Keratinocyte (primary cell): Measurements from ENCODE around the gene SLC20A1. TPM values are rescaled to one million over a fixed set of nuclear protein-coding genes. Genes with fewer than 3 reads are reported as not detected.

Experiments used
- DNase-seq: peaks from one replicate; pipeline ENCODE4 v3.0.0-alpha.2; 2011; ENCODE audit warnings: low read depth, missing footprints, low spot score
- FAIRE-seq: peaks from 2 replicates; lab custom pipeline; 2011; peaks lifted over from hg19 to GRCh38; lab: Jason Lieb, UNC
- H2AFZ ChIP-seq: 2 replicates; pipeline ENCODE4 v1.6.0; 2012; ENCODE audit warnings: low read length, control low read depth, inconsistent platforms; ENCODE audit not compliant: control insufficient read depth
- H3K27ac ChIP-seq: 2 replicates; pipeline ENCODE4 v1.5.1; 2011; ENCODE audit warnings: low read length; ENCODE audit not compliant: control insufficient read depth, insufficient read depth
- H3K27me3 ChIP-seq: 3 replicates; pipeline ENCODE4 v1.6.0; 2011; ENCODE audit warnings: low read length; ENCODE audit not compliant: control insufficient read depth, insufficient read depth; ENCODE audit errors: extremely low read depth
- H3K36me3 ChIP-seq, 2 experiments: 2 replicates in 1 of 2; 3 replicates in 1 of 2; pipeline ENCODE4 v1.5.1; 2011; ENCODE audit warnings: low read length in 2 of 2, mild to moderate bottlenecking in 1 of 2; ENCODE audit not compliant: control insufficient read depth in 2 of 2, insufficient read depth in 2 of 2; ENCODE audit errors: extremely low read depth in 1 of 2
- H3K4me1 ChIP-seq: 3 replicates; pipeline ENCODE4 v1.5.1; 2011; ENCODE audit warnings: low read length; ENCODE audit not compliant: control insufficient read depth, insufficient read depth; ENCODE audit errors: extremely low read depth
- H3K4me2 ChIP-seq: 3 replicates; pipeline ENCODE4 v1.6.0; 2011; ENCODE audit warnings: low read depth, low read length; ENCODE audit not compliant: control insufficient read depth, insufficient read depth; ENCODE audit errors: extremely low read depth
- H3K4me3 ChIP-seq, 3 experiments: fragments of 200-600 bp in 1 of 3; sonication (generic) in 1 of 3; 2 replicates in 2 of 3; 3 replicates in 1 of 3; pipeline ENCODE4 v1.5.1; 2011 to 2016; ENCODE audit warnings: low read length in 3 of 3, mild to moderate bottlenecking in 3 of 3, control low read depth in 2 of 3, inconsistent platforms in 1 of 3, low read depth in 1 of 3, mixed read lengths in 1 of 3, mixed run types in 1 of 3, moderate library complexity in 1 of 3; ENCODE audit not compliant: control insufficient read depth in 2 of 3, insufficient read depth in 2 of 3; ENCODE audit errors: extremely low read depth in 1 of 3
- H3K79me2 ChIP-seq: 2 replicates; pipeline ENCODE4 v1.6.0; 2012; ENCODE audit warnings: low read length; ENCODE audit not compliant: control insufficient read depth, insufficient read depth
- H3K9ac ChIP-seq: 3 replicates; pipeline ENCODE4 v1.6.0; 2011; ENCODE audit warnings: low read length; ENCODE audit not compliant: control insufficient read depth, insufficient read depth; ENCODE audit errors: extremely low read depth
- H3K9me1 ChIP-seq: 3 replicates; pipeline ENCODE4 v1.6.0; 2011; ENCODE audit warnings: low read length; ENCODE audit not compliant: control insufficient read depth, insufficient read depth; ENCODE audit errors: extremely low read depth
- H3K9me3 ChIP-seq: 2 replicates; pipeline ENCODE4 v1.5.1; 2012; ENCODE audit warnings: low read depth, low read length; ENCODE audit not compliant: control insufficient read depth
- H4K20me1 ChIP-seq: 3 replicates; pipeline ENCODE4 v1.6.0; 2011; ENCODE audit warnings: low read length; ENCODE audit not compliant: control insufficient read depth, insufficient read depth; ENCODE audit errors: extremely low read depth
- CTCF ChIP-seq, 3 experiments: IDR thresholded peaks in 1 of 3; conservative IDR thresholded peaks in 1 of 3; optimal IDR thresholded peaks in 1 of 3; 2 replicates in 2 of 3; 3 replicates in 1 of 3; pipeline versions ENCODE3 to v1.5.1; 2011; ENCODE audit warnings: low read length in 3 of 3, mild to moderate bottlenecking in 3 of 3, moderate library complexity in 2 of 3, control low read depth in 1 of 3, inconsistent platforms in 1 of 3; ENCODE audit not compliant: insufficient read depth in 2 of 3; ENCODE audit errors: extremely low read depth in 1 of 3
- EZH2 ChIP-seq: IDR thresholded peaks from one replicate; pipeline ENCODE4 v1.6.1; 2012; ENCODE audit warnings: inconsistent platforms, mild to moderate bottlenecking, low read length, moderate library complexity
- dilution Hi-C: fragments of 300-500 bp; cut with MboI; formaldehyde crosslinking; loops from one replicate; pipeline ENCODE4 v1.7.0; 2020; ENCODE audit warnings: low sequenced_read_pairs; ENCODE audit not compliant: extremely low pct_ligation_motif_present
- polyA plus RNA-seq, 5 experiments: library from polyadenylated mRNA; depleted of rRNA in 3 of 5; stranded (reverse) in 3 of 5; stranded (forward) in 1 of 5; unstranded in 1 of 5; fragments of >200 nt; gene quantifications; 1 replicate in 1 of 5; 2 replicates in 3 of 5; 3 replicates in 1 of 5; pipeline versions ENCODE4 v1.2.1 to v1.2.3, GENCODE V29; 2011 to 2012; ENCODE audit warnings: missing spikeins in 2 of 5, low read depth in 1 of 5, low replicate concordance in 1 of 5

SLC20A1 gene
- polyA plus RNA-seq, 1 donor (not counting 4 experiments of a cell fraction or from before 2014, with no cell fraction given), result 265 TPM

- Histone ChIP-seq H2AFZ (no peak overlapping the region), H3K9me3 (no peaks in the 10 kb centered on the region), H3K27me3 (no peaks in the 10 kb centered on the region), H3K9ac (no peak overlapping the region), H3K79me2 (no peaks in the 10 kb centered on the region), H3K4me2 (no peak overlapping the region), H3K4me3 (no peak overlapping the region), H3K9me1 (no peaks in the 10 kb centered on the region), H3K27ac (no peak overlapping the region), H3K4me1 (peaks cover 26% of the 10 kb centered on the region), H4K20me1 (no peaks in the 10 kb centered on the region), H3K36me3 (no peaks in the 10 kb centered on the region)
- dilution Hi-C loops, result no loop called here
- TF ChIP-seq EZH2 (no peak), CTCF (optimal IDR thresholded peaks at IDR 0.05 in 1 of 3, IDR thresholded peaks at IDR 0.05 in 1 of 3, conservative IDR thresholded peaks at IDR 0.05 in 1 of 3; ENCODE audit: extremely low read depth in 1 of 3, insufficient read depth in 2 of 3, low read length in 3 of 3) (no peak)
- DNase-seq (no peak), FAIRE-seq (no peak)
These were observed 38.0 kb downstream of the SLC20A1 start for GRCh38 chr2:112683550-112684414.

- Histone ChIP-seq H3K4me1 (peaks cover 23% of the 10 kb centered on the region), H4K20me1 (no peaks in the 10 kb centered on the region), H3K27me3 (no peaks in the 10 kb centered on the region), H3K36me3 (no peaks in the 10 kb centered on the region), H3K9ac (no peak overlapping the region), H3K4me3 (no peak overlapping the region), H3K27ac (no peak overlapping the region), H3K9me3 (no peaks in the 10 kb centered on the region), H2AFZ (no peak overlapping the region), H3K9me1 (no peaks in the 10 kb centered on the region), H3K79me2 (no peaks in the 10 kb centered on the region), H3K4me2 (no peak overlapping the region)
- no peak for TF ChIP-seq EZH2
- TF ChIP-seq CTCF (optimal IDR thresholded peaks at IDR 0.05 in 1 of 3, IDR thresholded peaks at IDR 0.05 in 1 of 3, conservative IDR thresholded peaks at IDR 0.05 in 1 of 3; ENCODE audit: extremely low read depth in 1 of 3, insufficient read depth in 2 of 3, low read length in 3 of 3), result no peak
- FAIRE-seq (no peak), DNase-seq (no peak)
- dilution Hi-C loops, result no loop called here
These were observed 38.7 kb downstream of the SLC20A1 start for GRCh38 chr2:112684415-112684775.
